Measurements from ENCODE around the gene ZNF784.

The ZNF784 gene

GRCh38 chr19:55656552-55656951, 32.2 kb upstream of the ZNF784 start:
- peaks cover 11% of the 10 kb centered on the region for H3K4me1 ChIP-seq (ENCODE audit: control insufficient read depth, insufficient read depth, low read length)
- peak overlapping the region; percentile 100; the same call in 1 of the 2 replicates for H3K27ac ChIP-seq (ENCODE audit: extremely low read depth, low read depth, low read length)
- H3K4me3 ChIP-seq (ENCODE audit: low read depth, low read length), result peak overlapping the region; percentile 96
- no peak for TF ChIP-seq KLF8 (tag by site-specific recombination; IDR thresholded peaks at IDR 0.05)
- ChIA-PET POLR2A (interaction anchor here (0.5 to 2.6 kb wide), 8 partner anchors 9 to 57 kb away, joined by 4 to 16 read pairs (median 6); partner anchors contain the start of genes CCDC106, EPN1, FIZ1 and ZNF524), CTCF (interaction anchor here (1.1 to 3.6 kb wide), 5 partner anchors 9 to 153 kb away, joined by 3 to 36 read pairs (median 4); no protein-coding TSS in a partner anchor)
- H3K36me3 ChIP-seq (ENCODE audit: control insufficient read depth in 2 of 2, insufficient read depth in 1 of 2, low read length in 2 of 2), result peaks cover 21 to 62% of the 10 kb centered on the region in 2 experiments
- no peaks in the 10 kb centered on the region for H3K9me3 ChIP-seq (ENCODE audit: control insufficient read depth, insufficient read depth, low read depth, low read length)

- peaks cover 11% of the 10 kb centered on the region for H3K4me1 ChIP-seq (ENCODE audit: control insufficient read depth, insufficient read depth, low read length)
- H3K9me3 ChIP-seq (ENCODE audit: control insufficient read depth, insufficient read depth, low read depth, low read length), result no peaks in the 10 kb centered on the region
- peaks cover 12 to 59% of the 10 kb centered on the region in 2 experiments for H3K36me3 ChIP-seq (ENCODE audit: control insufficient read depth in 2 of 2, insufficient read depth in 1 of 2, low read length in 2 of 2)
- ChIA-PET POLR2A (interaction anchor here (1.1 to 2.6 kb wide), 4 partner anchors 10 to 19 kb away, joined by 4 to 16 read pairs (median 8); partner anchors contain the start of gene EPN1), CTCF (interaction anchor here (1.1 to 3.6 kb wide), 3 partner anchors 10 to 154 kb away, joined by 3 to 36 read pairs (median 3); no protein-coding TSS in a partner anchor)
- peak overlapping the region; percentile 100 for H3K27ac ChIP-seq (ENCODE audit: extremely low read depth, low read depth, low read length)
- TF ChIP-seq ZNF221 (tag by site-specific recombination; IDR thresholded peaks at IDR 0.05; ENCODE audit: borderline replicate concordance) (no peak), REST (tag by site-specific recombination; IDR thresholded peaks at IDR 0.05) (no peak), ZBTB44 (tag by site-specific recombination; IDR thresholded peaks at IDR 0.05) (no peak), ZNF366 (tag by site-specific recombination; conservative IDR thresholded peaks at IDR 0.05) (0 out of 2 replicates have a peak, but pooled peaks have one; percentile 1), SCRT2 (tag by site-specific recombination; IDR thresholded peaks at IDR 0.05) (peak; percentile 52), GLIS1 (tag by site-specific recombination; IDR thresholded peaks at IDR 0.05) (0 out of 2 replicates have a peak, but pooled peaks have one; percentile 2), ZNF335 (tag by site-specific recombination; conservative IDR thresholded peaks at IDR 0.05) (no peak), RBAK (tag by site-specific recombination; IDR thresholded peaks at IDR 0.05) (0 out of 2 replicates have a peak, but pooled peaks have one; percentile 23), ZNF639 (tag by site-specific recombination; IDR thresholded peaks at IDR 0.05) (no peak), SCRT1 (tag by site-specific recombination; IDR thresholded peaks at IDR 0.05; ENCODE audit: borderline replicate concordance) (no peak), EGR2 (tag by site-specific recombination; IDR thresholded peaks at IDR 0.05; ENCODE audit: low read depth) (no peak), ZNF391 (tag by site-specific recombination; IDR thresholded peaks at IDR 0.05; ENCODE audit: borderline replicate concordance, low read depth) (peak; percentile 20; the same call in 1 of the 2 replicates), ZXDB (tag by site-specific recombination; IDR thresholded peaks at IDR 0.05) (no peak; the same call in 1 of the 2 replicates), KLF16 (tag by site-specific recombination; IDR thresholded peaks at IDR 0.05) (peak; percentile 35; the same call in 1 of the 2 replicates), ZNF561 (tag by site-specific recombination; IDR thresholded peaks at IDR 0.05; ENCODE audit: borderline replicate concordance) (peak; percentile 62; the same call in 1 of the 2 replicates)
- peak overlapping the region; percentile 96 for H3K4me3 ChIP-seq (ENCODE audit: low read depth, low read length)
Observed at GRCh38 chr19:55655648-55656040, 31.3 kb upstream of the ZNF784 start.
